Endothelial cell of umbilical vein (primary cell): Measurements from ENCODE around the gene CRACR2B.

Source experiments
- EZH2 ChIP-seq: IDR thresholded peaks from 2 replicates; pipeline ENCODE4 v1.6.1; 2012; ENCODE audit warnings: borderline replicate concordance, low read depth, mild to moderate bottlenecking, moderate library complexity, low read length, inconsistent platforms; ENCODE audit not compliant: severe bottlenecking
- GATA2 ChIP-seq: IDR thresholded peaks from 2 replicates; pipeline ENCODE4 v1.7.0; 2011; ENCODE audit warnings: low read depth, mild to moderate bottlenecking, moderate library complexity, mixed read lengths, low read length; ENCODE audit not compliant: insufficient read length, insufficient read depth
- POLR2A ChIP-seq: IDR thresholded peaks from 2 replicates; pipeline ENCODE4 v1.6.1; 2012; ENCODE audit warnings: low read depth, mild to moderate bottlenecking, control low read depth, low read length
- TF ChIP-seq, protein P1 (sequence below), 2 donors: IDR thresholded peaks; 1 replicate in 1 of 2; 2 replicates in 1 of 2; pipeline ENCODE4 v1.5.1; 2011; ENCODE audit warnings: low read length in 2 of 2, mild to moderate bottlenecking in 2 of 2, moderate library complexity in 2 of 2, control low read depth in 1 of 2, inconsistent platforms in 1 of 2, low read depth in 1 of 2; ENCODE audit not compliant: insufficient read depth in 1 of 2; ENCODE audit errors: extremely low read depth in 1 of 2
- TF ChIP-seq, protein P2 (sequence below): IDR thresholded peaks from 2 replicates; pipeline ENCODE4 v1.6.1; 2011; ENCODE audit not compliant: insufficient read depth, insufficient read length

DNA sequence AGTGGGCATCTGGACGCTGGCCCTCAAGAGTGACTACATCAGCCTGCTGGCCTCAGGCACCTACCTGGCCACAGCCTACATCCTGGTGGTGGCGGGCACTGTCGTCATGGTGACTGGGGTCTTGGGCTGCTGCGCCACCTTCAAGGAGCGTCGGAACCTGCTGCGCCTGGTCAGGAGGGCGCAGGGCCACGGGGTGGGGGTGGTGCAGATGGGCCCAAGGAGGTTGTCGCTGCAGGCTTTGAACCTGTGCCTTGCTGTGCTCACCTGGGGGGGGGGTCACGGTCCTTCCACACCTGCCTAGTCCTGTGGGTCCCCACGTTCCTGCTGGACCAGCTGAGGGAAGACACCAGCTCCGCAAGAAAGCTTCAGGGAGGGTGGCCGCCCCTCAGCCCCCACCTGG, 8.6 kb downstream of the CRACR2B start:
- TF ChIP-seq, protein P1, sequence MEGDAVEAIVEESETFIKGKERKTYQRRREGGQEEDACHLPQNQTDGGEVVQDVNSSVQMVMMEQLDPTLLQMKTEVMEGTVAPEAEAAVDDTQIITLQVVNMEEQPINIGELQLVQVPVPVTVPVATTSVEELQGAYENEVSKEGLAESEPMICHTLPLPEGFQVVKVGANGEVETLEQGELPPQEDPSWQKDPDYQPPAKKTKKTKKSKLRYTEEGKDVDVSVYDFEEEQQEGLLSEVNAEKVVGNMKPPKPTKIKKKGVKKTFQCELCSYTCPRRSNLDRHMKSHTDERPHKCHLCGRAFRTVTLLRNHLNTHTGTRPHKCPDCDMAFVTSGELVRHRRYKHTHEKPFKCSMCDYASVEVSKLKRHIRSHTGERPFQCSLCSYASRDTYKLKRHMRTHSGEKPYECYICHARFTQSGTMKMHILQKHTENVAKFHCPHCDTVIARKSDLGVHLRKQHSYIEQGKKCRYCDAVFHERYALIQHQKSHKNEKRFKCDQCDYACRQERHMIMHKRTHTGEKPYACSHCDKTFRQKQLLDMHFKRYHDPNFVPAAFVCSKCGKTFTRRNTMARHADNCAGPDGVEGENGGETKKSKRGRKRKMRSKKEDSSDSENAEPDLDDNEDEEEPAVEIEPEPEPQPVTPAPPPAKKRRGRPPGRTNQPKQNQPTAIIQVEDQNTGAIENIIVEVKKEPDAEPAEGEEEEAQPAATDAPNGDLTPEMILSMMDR (IDR thresholded peaks at IDR 0.05; ENCODE audit: extremely low read depth in 1 of 2, insufficient read depth in 1 of 2, low read depth in 1 of 2, low read length in 2 of 2) = no peak
- TF ChIP-seq POLR2A (no peak), EZH2 (no peak), GATA2 (no peak)
- TF ChIP-seq, protein P2, sequence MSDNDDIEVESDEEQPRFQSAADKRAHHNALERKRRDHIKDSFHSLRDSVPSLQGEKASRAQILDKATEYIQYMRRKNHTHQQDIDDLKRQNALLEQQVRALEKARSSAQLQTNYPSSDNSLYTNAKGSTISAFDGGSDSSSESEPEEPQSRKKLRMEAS = no peak
